ENCODE data around the gene PFKFB4. TPM values are rescaled to one million over a fixed set of nuclear protein-coding genes. Genes with fewer than 3 reads are reported as not detected.
"Not testable (repeated sequence)": the region's sequence is repeated elsewhere in the genome, so short reads cannot be mapped to it uniquely, and the experiment has no call there.

Gene PFKFB4
- total RNA-seq, 1 donor from 2014 or later, result 19.2 TPM

DNA sequence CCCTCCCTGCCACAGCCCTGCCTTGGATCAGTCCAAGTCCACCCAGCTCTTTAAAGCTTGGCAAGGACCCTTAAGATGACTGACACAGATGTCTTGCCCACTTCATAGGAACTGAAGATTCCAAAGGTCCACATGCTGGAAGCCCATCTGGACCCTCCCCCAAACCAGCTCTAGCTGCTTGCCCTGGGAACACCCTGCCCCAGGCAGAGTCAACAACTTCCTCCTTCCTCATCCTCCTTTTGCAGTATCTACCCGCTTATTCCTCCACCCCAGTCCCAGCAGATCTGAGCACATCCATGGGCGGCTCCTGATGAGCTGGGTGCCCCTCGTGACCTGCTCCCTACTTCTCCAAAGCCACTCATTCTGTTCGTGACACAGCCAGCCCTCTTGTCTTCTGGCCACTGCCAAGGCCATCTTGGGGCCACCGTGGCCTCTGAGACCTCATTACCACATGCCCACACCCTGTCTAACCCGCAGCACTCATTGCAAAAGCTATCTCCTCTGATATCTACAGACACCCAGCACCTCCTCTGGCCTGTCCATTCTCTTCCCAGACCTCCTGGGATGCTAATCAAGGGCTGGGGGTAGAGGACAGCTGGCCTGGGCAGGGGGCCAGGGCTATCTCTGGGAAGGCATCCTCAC is 2.0 kb upstream of the PFKFB4 start:
- DNase-seq, result no peak

DNA sequence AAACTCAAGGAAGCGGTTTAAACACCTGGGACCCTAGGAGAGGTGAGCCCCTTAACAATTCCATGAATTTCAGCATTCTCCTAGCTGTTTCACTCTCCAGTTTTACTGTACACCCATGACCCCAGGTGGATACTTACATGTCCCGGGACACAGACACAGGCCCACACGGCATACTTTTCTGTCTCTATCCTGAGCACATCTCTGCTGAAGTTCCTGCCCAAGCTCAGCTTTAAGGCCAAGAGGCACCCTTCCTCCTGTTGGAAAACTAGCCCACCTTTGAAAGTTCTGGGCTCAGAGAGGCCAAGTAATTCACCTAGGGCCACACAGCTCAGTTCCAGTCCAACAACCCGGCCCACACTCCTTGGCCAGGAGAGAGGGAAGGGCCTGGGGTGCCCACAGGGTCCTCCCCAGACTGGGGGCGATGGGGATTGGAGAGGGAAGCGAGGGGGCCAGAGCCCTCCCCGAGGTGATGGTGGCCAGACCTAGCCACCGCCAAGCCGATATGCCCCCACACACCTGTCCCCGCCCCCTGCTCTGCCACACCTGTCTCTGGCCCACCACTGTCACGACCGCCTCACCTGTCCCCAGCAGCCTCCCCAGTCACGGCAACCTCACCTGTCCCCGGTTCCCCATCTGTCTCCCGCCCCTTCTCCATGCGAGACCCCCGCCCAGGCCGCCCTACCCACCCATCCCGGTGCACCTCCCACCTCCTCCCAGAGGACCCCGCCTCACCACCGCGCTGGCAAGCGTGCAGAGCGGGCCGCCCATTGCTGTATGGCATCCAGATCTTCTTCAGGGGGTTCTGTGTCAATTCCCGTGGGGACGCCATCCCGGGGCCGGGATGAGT is 431 bp downstream of the PFKFB4 start:
- DNase-seq, result no peak

DNA sequence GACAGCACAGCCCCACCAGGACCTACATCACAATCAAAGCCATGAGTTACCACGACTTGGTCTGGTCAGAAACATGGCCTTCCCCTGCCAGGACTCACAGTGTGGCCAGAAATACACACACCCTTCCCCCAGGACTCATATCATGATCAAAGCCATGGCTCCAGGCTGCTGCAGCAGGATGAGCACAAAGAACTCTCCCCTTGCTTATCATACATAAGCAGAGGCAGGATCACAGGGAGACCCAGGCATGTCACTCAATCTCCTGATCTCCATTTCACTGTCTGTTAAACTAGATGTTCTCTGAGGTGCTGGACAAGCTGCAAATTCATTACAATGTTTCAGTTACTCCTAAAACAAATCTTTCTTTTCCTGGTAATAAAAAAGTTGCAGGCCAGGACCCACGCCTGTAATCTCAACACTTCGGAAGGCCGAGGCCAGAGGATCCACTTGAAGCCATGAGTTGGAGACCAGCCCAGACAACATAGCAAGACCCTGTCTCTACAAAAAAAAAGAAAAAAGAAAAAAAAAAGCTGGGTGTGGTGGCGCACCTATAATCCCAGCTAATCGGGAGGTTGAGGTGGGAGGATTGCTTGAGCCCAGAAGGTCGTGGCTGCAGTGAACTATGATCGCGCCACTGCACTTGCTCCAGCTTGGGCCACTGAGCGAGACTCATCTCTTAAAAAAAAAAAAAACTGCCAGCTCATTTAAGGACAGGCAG is 1.2 kb downstream of the PFKFB4 start:
- no peak for DNase-seq

DNA sequence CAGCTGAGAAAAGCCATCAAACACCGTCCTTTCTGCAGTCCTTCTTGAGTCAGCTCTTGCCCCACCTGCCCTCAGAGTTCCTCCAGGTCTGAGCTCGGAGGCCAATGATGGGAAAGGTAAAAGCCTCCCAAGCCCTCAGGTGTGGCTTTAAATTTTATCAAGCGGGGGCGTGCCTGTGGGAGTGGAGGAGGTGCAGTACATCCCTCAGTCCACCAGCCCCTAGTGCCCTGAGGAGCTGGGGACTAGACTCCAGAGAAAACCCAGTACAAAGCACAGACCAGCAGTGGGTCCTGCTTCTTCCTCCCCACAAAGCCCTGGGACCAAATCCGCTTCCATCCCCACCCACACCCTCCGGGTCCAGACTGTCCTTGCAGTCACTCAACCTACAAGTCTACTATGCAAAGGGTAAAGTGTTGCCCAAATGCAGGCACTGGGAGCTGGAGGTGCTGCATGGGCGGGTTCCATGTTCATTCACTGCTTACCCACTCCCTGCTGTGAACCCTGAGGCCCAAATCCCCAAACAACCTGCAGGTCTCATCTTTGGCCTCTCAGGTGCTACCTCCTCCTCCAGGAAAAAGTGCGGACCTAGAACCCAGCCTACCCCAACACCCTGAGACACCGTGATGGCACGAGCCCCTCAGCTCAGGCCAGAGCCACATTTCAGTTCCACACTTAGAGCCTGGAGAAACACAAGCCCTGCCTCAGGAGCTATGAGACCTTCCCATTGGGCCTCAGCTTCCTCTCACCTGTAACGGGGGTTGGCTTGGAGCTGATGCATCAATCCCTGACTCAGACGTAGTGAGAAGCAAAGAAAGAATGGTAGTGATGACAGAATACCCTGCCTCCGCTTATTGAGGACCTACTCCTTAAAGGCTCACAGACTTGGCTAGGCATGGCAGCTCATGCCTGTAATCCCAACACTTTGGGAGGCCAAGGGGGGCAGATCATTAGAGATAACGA is 2.4 kb downstream of the PFKFB4 start:
- DNase-seq, result no peak

DNA sequence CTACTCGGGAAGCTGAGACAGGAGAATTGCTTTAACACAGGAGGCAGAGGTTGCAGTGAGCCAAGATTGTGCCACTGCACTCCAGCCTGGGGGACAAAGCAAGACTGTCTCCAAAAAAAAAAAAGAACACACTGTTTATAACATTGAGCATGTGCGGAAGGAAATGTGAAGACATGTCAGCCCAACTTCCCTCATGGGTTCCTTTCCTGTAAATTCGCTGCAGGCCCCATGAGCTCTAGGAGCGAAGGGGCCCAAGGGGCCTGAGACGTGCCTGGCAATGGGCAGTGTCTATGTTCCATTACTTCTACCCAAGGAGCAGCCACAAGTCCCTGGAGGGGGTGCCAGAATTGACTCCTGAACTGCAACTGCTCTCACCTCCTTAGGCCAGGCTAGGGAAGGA is 3.2 kb downstream of the PFKFB4 start:
- DNase-seq, result no peak

DNA sequence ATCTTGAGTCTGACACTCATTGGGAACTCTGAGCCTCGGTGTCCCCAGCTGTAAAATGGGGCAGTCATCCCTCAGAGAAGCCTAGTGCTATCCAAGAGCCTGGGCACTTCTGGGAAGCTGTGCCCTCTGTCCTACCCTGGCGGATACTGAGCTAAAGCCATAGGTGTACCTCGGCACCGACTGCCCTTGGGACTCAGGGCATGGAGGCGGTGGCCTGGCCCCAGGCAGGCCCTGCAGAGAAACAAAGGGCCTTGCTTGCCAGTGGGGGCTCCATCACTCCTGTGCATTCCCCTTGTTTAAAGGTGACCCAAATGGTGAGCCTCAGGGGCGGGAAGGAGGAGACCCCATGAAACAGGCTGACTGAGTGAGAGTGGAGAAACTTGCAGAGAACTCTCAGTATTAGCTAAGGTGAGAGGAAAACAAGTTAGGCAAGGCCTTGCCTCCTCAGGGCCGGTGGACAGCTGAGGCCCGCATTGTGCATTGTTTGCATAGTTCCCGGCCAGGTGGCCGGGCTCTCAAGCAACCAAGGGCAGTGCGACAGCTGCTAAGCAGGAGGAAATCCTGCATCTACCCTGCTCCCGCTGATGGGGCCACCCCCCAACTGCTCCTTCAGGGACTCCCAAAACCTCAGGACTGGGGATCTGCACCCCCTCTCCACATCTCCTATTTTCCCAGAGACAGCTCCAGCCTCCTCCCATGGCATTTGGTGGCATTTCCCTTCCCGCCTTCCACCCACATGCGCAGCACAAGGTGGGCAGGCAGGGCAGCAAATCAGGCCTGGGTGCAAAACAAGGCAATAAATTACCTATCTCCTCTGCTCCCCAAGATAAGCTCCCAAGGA is 4.3 kb downstream of the PFKFB4 start:
- no peak for DNase-seq

DNA sequence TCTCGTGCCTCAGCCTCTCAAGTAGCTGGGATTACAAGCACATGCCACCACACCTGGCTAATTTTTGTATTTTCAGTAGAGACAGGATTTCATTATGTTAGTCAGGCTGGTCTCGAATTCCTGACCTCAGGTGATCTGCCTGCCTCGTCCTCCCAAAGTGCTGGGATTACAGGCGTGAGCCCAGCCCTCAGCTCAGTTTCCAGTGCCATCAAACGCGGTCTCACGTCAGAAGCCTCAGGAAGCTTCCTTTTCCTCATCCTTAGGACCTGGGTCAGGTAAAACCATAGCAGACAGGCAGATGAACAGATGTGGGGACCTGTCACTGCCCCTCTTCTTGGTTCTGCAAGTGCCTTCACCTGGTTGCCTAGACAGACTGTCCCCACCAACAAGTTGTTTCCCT is 5.0 kb downstream of the PFKFB4 start:
- DNase-seq, result not testable (repeated sequence)

DNA sequence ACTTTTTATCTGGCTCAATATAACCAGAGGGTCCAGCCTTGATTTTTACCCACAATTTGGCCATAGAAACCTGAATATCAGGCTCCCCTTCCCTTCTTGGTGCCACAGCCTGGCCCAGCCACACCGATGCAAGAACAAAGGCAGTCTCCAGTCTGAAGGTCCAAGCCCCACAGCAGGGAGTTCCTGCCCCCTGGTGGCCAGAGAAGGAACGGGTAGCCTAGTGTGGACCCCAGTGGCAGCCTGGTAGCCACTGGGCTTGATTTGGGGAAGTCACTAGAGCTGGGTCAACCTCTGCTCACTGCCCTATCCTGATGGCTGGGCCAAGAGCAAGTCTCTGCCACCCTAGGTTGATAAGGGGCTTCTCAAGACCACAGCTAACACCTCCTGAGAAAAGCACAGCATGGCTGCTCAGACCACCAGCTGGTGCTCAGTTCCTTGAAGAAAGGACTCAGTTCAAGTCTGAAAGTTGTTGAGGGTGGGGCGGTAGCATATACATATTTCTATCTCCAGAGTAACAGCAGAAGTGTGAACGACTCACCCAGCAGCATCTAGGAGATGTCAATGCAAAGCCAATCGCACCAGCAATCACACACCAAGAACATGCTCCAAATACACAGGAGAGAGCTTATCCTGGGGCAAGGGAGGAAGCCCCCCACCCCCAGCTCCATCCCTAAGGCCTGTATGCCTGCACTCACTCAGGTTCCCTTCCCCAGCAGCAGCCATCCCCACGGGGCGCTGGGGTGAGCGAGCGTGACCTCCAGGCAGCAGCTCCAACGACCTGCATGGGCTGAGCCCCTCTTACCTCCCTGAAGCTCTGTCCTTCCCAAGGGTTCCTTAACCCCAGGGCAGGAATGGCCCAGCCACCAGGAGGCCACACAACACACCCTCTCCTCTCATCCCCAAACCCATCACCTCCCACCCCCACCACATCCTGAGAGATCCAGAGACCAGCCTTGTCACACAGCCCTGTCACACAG is 7.6 kb downstream of the PFKFB4 start:
- peak; percentile 64 for DNase-seq

DNA sequence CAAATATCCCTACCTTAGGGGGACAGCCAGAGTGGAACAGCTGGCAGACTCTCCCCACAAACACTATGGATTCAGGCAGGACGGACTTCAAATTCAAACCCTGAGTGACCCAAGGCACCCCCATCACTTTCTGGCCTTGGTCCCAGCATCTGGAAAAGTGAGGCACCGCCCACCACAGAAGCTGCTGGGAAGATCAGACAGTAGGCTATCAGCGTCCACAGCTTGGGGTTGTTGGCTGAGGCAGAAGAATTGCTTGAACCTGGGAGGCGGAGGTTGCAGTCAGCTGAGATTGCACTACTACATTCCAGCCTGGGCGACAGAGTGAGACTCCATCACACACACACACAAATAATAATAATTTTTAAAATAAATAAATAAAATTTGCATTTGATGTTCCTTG is 8.5 kb downstream of the PFKFB4 start:
- no peak for DNase-seq

DNA sequence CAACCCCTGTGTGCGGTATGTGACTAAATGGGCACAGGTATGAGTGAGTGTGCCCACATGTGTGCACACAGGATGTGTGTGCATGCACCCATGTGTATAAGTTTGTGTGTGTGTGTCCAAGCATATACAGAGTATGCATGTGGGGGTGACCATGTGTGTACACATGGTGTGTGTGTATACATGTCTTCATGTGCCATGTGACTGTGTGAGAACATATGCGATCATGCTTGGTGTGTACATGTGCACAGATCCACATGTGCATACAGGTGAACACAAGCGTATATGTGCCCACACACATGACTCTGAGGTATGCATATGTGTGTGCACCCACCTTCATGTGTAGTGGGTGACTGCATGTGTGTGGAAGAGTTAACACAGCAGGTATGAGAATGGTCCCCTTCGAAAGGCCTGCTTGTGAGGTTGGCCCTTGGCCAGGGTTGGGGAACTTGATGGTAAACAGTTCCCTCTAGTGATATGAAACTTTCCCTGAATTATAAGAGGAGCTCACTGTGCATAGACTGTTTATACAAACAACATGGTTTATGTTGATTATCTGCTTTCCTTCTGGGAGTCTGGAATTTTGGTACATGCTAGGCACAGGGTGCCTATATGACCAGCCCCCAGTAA is 10.3 kb downstream of the PFKFB4 start:
- DNase-seq, result no peak

DNA sequence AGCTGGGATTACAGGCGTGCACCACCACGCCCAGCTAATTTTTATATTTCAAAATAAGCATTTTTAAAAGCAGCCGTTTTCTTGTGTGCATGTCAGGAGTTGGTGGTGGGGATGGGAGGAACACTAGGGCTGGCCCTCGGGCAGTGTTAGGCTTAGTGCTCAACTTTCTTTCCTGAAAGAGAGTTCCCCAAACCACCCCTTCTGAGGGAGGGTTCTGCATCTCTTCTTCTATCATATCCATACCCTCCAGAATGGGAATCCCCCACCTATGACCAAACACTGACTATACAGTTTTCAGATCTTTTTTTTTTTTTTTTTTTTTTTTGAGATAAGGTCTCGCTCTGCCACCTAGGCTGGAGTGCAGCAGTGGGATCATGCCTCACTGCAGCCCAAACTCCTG is 12.5 kb downstream of the PFKFB4 start:
- DNase-seq, result no peak

DNA sequence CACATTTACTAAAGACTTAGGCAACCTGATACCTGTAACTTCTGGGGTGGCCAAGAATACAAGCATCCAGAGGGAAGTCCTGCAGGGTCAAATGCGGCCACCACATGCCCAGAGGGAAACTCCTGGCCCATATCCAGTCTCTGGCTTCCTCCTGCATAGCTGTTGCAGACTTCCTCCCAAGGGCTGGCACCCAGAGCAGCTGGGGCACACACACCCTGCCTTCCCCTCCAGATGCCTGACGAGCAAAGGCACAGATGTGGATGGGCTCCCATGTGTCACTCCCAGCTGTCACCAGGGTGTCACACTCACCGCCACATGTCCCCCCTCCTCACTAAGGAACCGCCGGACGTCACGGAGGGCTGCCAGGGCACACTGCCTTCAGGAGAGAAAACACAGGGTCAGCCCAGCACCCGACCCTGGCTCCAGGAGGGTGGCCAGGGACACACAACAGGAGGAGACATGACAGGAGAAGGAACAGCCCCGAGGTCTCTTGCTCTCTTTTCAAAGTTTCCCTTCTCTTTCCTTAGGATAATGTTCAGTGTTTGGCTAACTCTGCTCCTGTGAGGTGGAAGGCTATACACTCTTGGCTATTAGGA is 13.2 kb downstream of the PFKFB4 start:
- DNase-seq, result no peak

DNA sequence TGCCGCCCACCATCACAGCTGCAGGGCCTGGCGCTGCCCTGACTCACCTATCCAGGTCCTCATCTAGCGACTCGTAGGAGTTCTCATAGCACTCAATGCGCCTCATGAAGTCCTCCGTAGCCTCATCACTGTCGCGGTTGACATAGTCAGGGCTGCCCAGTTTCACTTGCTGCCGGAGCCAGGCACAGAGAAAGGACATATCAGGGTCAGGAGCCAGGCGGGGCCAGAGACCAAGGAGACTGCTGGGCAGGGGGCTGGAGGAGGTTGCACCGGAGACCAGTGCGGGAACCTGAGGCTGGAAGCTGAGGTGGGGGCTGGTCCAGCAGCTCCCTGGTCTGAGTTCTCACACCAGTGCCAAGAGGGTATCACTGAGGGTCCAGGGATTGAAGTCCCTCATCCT is 18.2 kb downstream of the PFKFB4 start:
- DNase-seq, result no peak

DNA sequence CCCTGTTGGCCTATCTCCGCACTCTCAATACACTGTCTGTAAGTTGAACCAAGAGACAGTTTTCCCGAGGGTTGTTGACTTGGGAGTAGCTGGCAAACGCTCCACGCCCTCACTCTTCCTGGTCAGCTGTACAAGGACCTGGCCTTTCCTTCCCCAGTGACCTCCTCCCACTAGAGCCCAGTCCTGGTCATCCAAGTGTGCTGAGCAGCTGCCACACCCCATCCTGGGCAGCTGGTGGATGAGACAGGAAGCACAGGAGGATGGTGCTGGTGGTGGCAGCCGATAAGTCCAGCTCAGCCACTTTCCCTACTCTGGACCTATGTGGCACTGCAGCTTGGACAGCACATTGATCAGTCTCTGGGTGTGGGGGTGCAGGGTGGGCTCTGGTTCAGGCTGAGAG is 19.8 kb downstream of the PFKFB4 start:
- no peak for DNase-seq

DNA sequence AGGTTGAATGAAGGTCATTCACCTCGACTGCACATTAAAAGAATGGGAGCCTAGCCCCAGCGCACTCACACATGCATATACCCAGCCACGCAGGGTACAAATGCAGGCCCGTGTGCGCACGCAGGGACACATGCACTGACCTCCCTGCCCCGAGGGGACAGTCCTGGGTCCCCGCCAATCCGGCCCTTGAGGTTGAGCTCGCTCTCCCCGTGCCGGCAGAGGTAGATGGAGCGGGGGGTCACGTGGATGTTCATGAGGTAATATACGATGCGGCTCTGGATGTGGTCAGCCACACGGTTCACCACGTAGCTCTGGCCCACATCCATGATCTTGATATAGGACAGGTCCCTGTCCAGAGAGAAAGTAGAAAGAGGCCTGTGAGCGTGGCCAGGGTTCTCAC is 20.5 kb downstream of the PFKFB4 start:
- DNase-seq, result no peak

DNA sequence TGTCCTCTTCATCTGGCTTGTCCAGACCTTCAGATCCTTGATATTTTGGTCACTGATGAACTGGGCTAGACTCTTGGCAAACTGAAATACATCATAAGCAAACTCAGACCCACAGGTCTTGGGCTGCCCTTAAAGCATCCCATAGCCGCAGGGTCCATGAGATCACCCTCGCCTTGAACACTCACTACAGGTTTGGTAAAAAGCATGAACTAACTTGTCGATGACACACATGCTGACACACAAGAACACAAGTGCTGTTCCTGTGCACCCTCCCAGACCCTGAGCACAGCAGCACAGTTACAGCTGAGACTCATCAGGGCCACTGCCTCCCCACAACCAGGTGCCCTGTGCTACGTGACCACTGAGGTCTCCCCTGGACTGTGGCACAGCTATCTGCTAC is 21.0 kb downstream of the PFKFB4 start:
- no peak for DNase-seq

DNA sequence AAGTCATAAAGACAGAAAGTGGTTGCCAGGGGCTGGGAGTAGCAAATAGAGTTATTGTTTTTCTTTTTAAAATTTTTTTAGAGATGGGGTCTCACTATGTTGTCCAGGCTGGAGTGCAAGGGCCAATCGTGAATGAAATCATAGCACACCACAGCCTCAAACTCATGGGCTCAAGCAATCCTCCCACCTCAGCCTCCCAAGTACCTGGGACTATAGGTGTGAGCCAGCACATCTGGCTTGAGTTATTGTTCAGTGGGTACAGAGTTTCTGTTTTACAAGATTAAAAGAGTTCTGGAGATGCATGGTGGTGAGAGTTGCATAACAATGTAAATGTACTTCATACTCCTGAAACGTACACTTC is 23.6 kb downstream of the PFKFB4 start:
- DNase-seq, result no peak

DNA sequence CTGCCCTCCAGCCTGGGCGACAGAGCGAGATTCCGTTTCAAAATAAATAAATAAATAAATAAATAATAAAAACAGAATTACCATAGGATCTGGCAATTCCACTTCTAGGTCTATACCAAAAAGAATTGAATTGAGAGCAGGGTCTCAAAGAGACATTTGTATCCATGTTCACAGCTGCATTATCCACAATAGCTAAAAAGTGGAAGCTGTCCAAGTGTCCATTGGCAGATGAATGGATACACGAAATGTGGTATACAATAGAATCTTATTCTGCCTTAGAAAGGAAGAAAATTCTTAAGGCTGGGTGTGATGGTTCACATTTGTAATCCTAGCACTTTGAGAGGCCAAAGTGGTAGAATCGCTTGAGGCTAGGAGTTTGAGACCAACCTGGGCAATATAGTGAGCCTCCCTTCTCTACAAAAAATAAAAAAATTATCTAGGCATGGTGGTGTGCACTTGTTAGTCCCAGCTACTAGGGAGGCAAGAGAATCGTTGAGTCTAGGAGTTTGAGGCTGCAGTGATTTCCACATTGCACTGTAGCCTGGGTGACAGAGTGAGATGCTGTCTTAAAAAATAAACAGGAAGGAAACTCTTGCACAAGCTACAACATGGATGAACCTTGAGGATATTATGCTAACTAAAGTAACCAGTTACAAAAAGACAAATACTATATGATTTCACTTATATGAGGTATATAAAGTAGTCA is 24.2 kb downstream of the PFKFB4 start:
- no peak for DNase-seq

DNA sequence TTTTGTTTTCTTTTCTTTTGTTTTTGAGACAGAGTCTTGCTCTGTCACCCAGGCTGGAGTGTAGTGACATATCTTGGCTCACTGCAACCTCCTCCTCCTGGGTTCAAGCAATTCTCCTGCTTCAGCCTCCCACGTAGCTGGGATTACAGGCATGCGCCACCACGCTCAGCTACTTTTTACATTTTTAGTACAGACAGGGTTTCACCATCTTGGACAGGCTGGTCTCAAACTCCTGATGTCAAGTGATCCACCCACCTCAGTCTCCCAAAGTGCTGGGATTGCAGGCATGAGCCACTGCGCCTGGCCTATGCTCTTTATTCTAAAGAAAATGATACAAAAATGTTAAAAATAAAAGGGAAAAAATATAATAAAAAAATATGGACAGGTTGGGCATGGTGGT is 25.9 kb downstream of the PFKFB4 start:
- DNase-seq, result not testable (repeated sequence)
